ENCODE data around the gene FER. TPM values are rescaled to one million over a fixed set of nuclear protein-coding genes. Genes with fewer than 3 reads are reported as not detected.
A peak's percentile ranks its signal among the peaks of the same experiment; 100 is the strongest.
"Not testable (repeated sequence)": the region's sequence is repeated elsewhere in the genome, so short reads cannot be mapped to it uniquely, and the experiment has no call there.

Gene FER
- 10 to 100 TPM; 13.4 to 30.0 (median 19.6) TPM for total RNA-seq

- Histone ChIP-seq H3K36me3 (no peaks in the 10 kb centered on the region), H3K27ac (peak within 1 kb of the TSS; percentile 97 to 100 (median 99)), H3K4me3 (peak within 1 kb of the TSS; percentile 65 to 92 (median 77)), H3K9me3 (no peaks in the 10 kb centered on the region), H3K4me1 (peaks cover 5 to 47% (median 10%) of the 10 kb centered on the region in 3 donors), H3K27me3 (no peaks in the 10 kb centered on the region)
- WGBS, 2 donors: 0% methylated on average over 17 to 21 of the region's 21 CpGs
- intact Hi-C loops (cut with DNase I): no loop called here
- no peak for DNase-seq
- TF ChIP-seq POLR2A (IDR thresholded peaks at IDR 0.05) (peak in 2 of 4 donors; percentile 37 to 39), CTCF (IDR thresholded peaks at IDR 0.05) (no peak)
Observed at GRCh38 chr5:108747774-108748400, at the start of gene FER. Gene FER, plus strand, starts transcription at chr5:108747897. Its CDS starts 50,286 bp downstream, at chr5:108798183.

DNA sequence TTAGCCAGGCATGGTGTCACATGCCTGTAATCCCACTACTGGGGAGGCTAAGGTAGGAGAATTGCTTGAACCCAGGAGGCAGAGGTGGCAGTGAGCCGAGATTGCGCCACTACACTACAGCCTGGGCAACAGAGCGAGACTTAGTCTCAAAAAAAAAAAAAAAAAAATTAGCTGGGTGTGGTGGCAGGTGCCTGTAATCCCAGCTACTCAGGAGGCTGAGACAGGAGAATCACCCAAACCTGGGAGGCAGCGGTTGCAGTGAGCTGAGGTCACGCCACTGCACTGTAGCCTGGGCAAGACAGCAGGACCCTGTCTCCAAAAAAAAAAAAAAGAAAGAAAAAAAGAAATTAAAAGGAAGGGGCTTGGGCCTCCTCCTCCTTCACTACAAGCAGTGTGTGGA is 47.3 kb upstream of the FER start:
- H3K4me1 ChIP-seq; H3K4me3 ChIP-seq; DNase-seq; H3K9me3 ChIP-seq; intact Hi-C loops (cut with DNase I); H3K27me3 ChIP-seq; H3K27ac ChIP-seq; H3K36me3 ChIP-seq: not testable (repeated sequence)
- WGBS, 2 donors: 96% methylated on average over 5 of the region's 5 CpGs

GRCh38 chr5:108700930-108701329 is 46.8 kb upstream of the FER start:
- no peak for DNase-seq
- H3K27ac ChIP-seq: no peak overlapping the region
- intact Hi-C loops (cut with DNase I): no loop called here
- no peaks in the 10 kb centered on the region for H3K36me3 ChIP-seq
- H3K4me3 ChIP-seq: no peak overlapping the region
- H3K4me1 ChIP-seq: no peaks in the 10 kb centered on the region
- TF ChIP-seq CTCF (IDR thresholded peaks at IDR 0.05) (no peak), POLR2A (IDR thresholded peaks at IDR 0.05) (no peak)
- H3K27me3 ChIP-seq: no peaks in the 10 kb centered on the region
- 20 to 31% methylated on average over 3 of the region's 3 CpGs for WGBS, 2 donors
- no peaks in the 10 kb centered on the region for H3K9me3 ChIP-seq

- WGBS, 2 donors: 70 to 73% methylated on average over 5 of the region's 5 CpGs
- TF ChIP-seq CTCF (IDR thresholded peaks at IDR 0.05): no peak
- no peak for TF ChIP-seq POLR2A (IDR thresholded peaks at IDR 0.05)
- no peaks in the 10 kb centered on the region for H3K27me3 ChIP-seq
- H3K4me1 ChIP-seq: no peaks in the 10 kb centered on the region
- no peak overlapping the region for H3K4me3 ChIP-seq
- no peak for DNase-seq
- H3K9me3 ChIP-seq: no peaks in the 10 kb centered on the region
- intact Hi-C loops (cut with DNase I): no loop called here
- H3K27ac ChIP-seq: no peak overlapping the region
- H3K36me3 ChIP-seq: no peaks in the 10 kb centered on the region
Observed at GRCh38 chr5:108702546-108702945, 45.2 kb upstream of the FER start.

- intact Hi-C loops (cut with DNase I): no loop called here
- no peak for DNase-seq
- Histone ChIP-seq H3K27ac (no peak overlapping the region), H3K9me3 (no peaks in the 10 kb centered on the region), H3K36me3 (no peaks in the 10 kb centered on the region), H3K27me3 (no peaks in the 10 kb centered on the region), H3K4me1 (no peaks in the 10 kb centered on the region), H3K4me3 (no peak overlapping the region)
- WGBS, 2 donors: 66 to 67% methylated on average over 5 of the region's 5 CpGs
- TF ChIP-seq CTCF (IDR thresholded peaks at IDR 0.05) (no peak), POLR2A (IDR thresholded peaks at IDR 0.05) (no peak)
Observed at GRCh38 chr5:108703313-108703712, 44.4 kb upstream of the FER start.

DNA sequence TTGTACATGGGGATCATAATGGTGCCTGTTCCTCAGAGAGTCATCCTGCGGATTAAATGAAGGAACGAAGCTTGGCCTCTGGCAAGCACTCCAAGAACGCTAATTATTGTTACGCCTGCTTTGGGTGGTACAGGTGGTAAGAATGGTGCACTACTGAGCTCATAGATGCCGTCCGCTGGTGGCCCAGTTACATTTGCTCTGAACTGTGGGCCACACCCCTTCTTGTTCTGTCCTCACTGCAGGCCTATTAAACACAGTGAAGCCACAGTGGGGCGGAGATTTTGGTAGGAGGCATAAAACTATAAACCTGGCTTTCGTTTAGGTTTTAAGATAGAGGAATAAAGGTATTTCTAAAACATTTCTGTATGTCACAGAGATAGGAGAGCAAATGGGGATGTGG is 40.6 kb upstream of the FER start:
- Histone ChIP-seq H3K27ac (no peak overlapping the region), H3K36me3 (no peaks in the 10 kb centered on the region), H3K4me3 (no peak overlapping the region), H3K27me3 (no peaks in the 10 kb centered on the region), H3K9me3 (no peaks in the 10 kb centered on the region), H3K4me1 (no peaks in the 10 kb centered on the region)
- intact Hi-C loops (cut with DNase I): no loop called here
- DNase-seq: no peak
- TF ChIP-seq POLR2A (IDR thresholded peaks at IDR 0.05): no peak
- TF ChIP-seq CTCF (IDR thresholded peaks at IDR 0.05): no peak
- 91 to 94% methylated on average over 8 of the region's 8 CpGs for WGBS, 2 donors
